GM21529 (cell line): ENCODE measurements around the gene PPP1R2B.
"Not testable (repeated sequence)": the region's sequence is repeated elsewhere in the genome, so short reads cannot be mapped to it uniquely, and the experiment has no call there.

Experiments
- ATAC-seq: cut with Tn5 transposase; IDR thresholded peaks from one replicate; pipeline ENCODE4 v1.9.1; 2021; ENCODE audit not compliant: unreplicated experiment

Gene PPP1R2B

GRCh38 chr5:156850206-156850751, at the start of gene PPP1R2B:
PPP1R2B (plus strand) TSS chr5:156850295; CDS start chr5:156850563, 268 bp downstream.
- ATAC-seq = no peak

GRCh38 chr5:156800929-156801328, 49.2 kb upstream of the PPP1R2B start:
- ATAC-seq = peak; percentile 44

- no peak for ATAC-seq
Measured at GRCh38 chr5:156802501-156802900, 47.6 kb upstream of the PPP1R2B start.

- ATAC-seq = no peak
Measured at GRCh38 chr5:156803404-156803803, 46.7 kb upstream of the PPP1R2B start.

- no peak for ATAC-seq
Measured at GRCh38 chr5:156812959-156813358, 37.1 kb upstream of the PPP1R2B start.

GRCh38 chr5:156815988-156816599, 34.0 kb upstream of the PPP1R2B start:
- ATAC-seq = peak; percentile 73

- ATAC-seq = no peak
Measured at GRCh38 chr5:156819537-156819936, 30.6 kb upstream of the PPP1R2B start.

- ATAC-seq = no peak
Measured at GRCh38 chr5:156819967-156820581, 30.0 kb upstream of the PPP1R2B start.

- ATAC-seq = no peak
Measured at GRCh38 chr5:156824241-156824640, 25.9 kb upstream of the PPP1R2B start.

GRCh38 chr5:156824800-156825199, 25.3 kb upstream of the PPP1R2B start:
- no peak for ATAC-seq

- ATAC-seq = peak; percentile 20
Measured at GRCh38 chr5:156825688-156826087, 24.4 kb upstream of the PPP1R2B start.

GRCh38 chr5:156826150-156826549, 23.9 kb upstream of the PPP1R2B start:
- peak; percentile 88 for ATAC-seq

GRCh38 chr5:156834916-156835315, 15.2 kb upstream of the PPP1R2B start:
- ATAC-seq = no peak

- ATAC-seq = peak; percentile 60
Measured at GRCh38 chr5:156835905-156836304, 14.2 kb upstream of the PPP1R2B start.

- ATAC-seq = no peak
Measured at GRCh38 chr5:156836846-156837245, 13.2 kb upstream of the PPP1R2B start.

- no peak for ATAC-seq
Measured at GRCh38 chr5:156838961-156839360, 11.1 kb upstream of the PPP1R2B start.

GRCh38 chr5:156841737-156842136, 8.4 kb upstream of the PPP1R2B start:
- no peak for ATAC-seq

- ATAC-seq = no peak
Measured at GRCh38 chr5:156846914-156847313, 3.2 kb upstream of the PPP1R2B start.

GRCh38 chr5:156848447-156848846, 1.6 kb upstream of the PPP1R2B start:
- ATAC-seq = not testable (repeated sequence)

- ATAC-seq = no peak
Measured at GRCh38 chr5:156851880-156852279, 1.8 kb downstream of the PPP1R2B start.

GRCh38 chr5:156853055-156853454, 3.0 kb downstream of the PPP1R2B start:
- not testable (repeated sequence) for ATAC-seq

GRCh38 chr5:156865427-156865826, 15.3 kb downstream of the PPP1R2B start:
- ATAC-seq = no peak

- ATAC-seq = no peak
Measured at GRCh38 chr5:156870498-156870839, 20.4 kb downstream of the PPP1R2B start.
